ENCODE data around the gene BEST4.
"Not testable (repeated sequence)": the region's sequence is repeated elsewhere in the genome, so short reads cannot be mapped to it uniquely, and the experiment has no call there.

Gene BEST4

DNA sequence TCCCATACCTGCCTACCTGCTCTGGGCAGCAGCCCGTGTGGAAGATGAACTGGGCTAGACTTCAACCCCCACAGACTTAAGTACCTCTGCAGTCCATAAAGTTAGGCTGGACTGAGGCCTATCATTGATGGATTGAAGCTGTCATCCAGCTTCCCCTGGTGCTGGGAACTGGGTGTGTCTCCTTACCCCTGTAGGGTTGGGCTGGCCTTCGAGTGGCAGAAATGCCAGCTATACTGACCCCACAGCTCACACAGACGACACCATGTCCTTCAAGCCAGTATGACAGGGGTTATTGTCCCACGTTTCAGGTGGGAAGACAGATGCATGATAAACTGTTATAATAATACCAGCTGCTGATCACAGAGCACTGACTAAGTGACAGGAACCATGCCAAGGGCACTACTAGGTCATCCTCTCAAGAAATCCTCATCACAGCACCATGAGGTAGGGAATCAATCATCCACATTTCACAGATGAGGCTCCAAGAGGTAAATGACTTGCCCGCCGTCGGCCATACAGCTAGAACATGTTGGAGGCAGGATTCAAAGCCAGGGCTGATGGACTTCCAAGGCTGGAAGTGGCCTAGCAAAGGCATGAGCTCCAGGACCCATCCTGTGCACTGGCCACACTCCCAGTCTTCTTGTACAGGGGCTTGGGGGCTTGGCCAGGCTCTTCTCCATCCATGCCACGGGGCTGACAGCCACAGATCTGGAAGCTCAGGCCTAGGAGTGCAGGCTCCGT is at the start of gene BEST4:
Gene BEST4, minus strand, starts transcription at position 51 of the 741 bp plus-strand sequence. CDS start 465 bp downstream, outside the sequence.
- FAIRE-seq (no peak), DNase-seq (ENCODE audit: insufficient read length, low spot score) (no peak)

GRCh38 chr1:44835738-44836675 is 48.0 kb upstream of the BEST4 start:
- DNase-seq (ENCODE audit: insufficient read length, low spot score) (peak; percentile 89), FAIRE-seq (peak; percentile 97)

DNA sequence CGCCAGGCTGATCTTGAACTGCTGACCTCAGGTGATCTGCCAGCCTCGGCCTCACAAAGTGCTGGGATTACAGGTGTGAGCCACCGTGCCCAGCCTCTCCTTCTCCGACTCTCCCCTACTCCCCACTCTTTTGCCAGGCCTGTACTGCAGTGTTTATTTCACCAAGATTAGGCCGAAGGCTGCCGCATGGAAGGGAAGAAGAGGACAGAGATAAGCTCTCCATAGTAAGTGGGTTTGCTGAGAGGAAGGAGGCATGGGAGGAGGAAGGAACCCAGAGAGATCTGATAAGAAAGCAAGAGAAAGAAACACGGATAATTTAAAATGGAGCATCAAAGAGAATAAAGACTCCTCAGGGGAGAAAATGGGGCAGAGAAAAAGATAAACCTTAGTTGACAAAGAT is 46.4 kb upstream of the BEST4 start:
- no peak for FAIRE-seq
- no peak for DNase-seq (ENCODE audit: insufficient read length, low spot score)

DNA sequence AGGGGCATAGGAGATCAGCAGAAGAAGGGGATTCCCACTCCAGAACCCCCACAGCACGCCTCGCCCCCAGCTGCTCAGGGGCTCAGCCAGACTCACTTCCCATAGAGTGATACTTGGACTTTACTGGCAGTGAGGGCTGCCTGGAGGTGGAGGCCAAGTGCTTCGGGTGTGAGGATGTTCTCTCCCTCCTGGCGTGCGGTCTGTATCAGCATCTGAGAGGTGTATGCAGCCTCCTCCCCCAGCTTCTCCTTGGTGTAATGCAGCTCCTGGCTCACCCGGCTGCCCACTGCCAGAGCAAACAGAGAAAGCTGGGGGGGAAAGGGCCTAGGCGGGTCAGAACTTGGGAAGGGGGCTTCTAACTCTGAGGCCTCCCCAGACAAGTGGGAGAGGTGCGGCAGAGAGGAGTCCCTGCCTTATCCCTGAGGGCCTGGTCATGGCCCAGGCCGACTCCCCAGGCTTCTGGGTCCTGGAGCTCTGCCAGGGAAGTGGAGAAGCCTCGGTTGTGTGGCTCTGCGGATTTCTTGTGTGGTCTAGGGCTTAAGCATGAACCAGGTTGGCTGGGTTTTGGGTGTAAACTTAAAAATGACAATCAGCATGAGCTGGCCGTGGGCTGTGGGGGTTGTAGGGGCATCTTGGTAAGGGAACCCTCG is 44.2 kb upstream of the BEST4 start:
- no peak for DNase-seq (ENCODE audit: insufficient read length, low spot score)
- no peak for FAIRE-seq

GRCh38 chr1:44831516-44831915 is 43.5 kb upstream of the BEST4 start:
- DNase-seq (ENCODE audit: insufficient read length, low spot score) = no peak
- FAIRE-seq = no peak

DNA sequence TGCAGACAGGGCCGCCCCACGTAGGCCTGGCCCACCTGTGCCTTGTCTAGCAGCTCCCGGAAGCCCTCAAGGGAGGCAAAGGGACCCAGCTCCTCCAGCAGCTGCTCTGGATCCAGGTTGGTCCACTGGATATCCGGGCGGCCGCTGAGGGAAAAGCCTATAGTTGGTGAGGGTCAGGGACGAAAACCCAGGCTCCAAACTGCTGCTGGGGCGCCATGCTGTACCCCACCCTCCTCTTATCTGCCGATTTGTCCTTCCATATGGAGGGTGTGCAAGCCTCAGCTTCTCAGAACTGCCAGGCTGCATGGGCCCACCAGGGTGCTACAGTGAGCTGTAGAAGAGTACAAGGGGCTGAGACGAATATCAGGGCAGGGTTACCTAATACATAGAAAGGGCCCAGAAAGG is 42.9 kb upstream of the BEST4 start:
- FAIRE-seq (no peak), DNase-seq (ENCODE audit: insufficient read length, low spot score) (no peak)

GRCh38 chr1:44829506-44830384 is 41.8 kb upstream of the BEST4 start:
- DNase-seq (ENCODE audit: insufficient read length, low spot score) (no peak), FAIRE-seq (no peak)

DNA sequence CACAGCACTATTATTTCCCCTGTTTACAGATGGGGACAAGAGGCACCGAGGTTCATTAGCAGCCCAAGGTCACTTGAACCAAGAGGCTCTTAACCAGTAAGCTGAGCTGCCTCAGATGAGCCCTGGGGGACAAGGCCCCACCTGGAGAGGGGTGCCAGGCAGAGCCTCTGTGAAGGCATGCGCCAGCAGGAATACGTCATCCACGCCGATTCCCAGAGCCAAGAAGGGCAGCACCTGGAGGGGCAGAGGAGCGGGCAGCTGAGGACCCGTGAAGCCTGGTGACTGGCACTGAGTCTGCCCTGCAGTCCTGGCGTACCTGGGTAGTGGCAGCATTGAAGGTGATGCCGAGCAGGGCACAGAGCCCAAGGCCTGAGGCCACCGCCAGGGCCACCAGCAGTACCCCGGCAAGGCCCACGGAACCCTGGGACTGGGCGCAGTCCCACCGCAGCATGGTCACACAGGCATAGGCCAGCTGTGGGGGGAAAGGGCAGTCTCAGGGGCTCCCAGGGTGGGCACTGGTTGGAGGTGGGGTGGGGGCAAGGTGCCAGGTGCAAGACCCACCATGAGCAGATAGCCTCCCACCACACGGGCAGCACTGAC is 41.0 kb upstream of the BEST4 start:
- no peak for FAIRE-seq
- DNase-seq (ENCODE audit: insufficient read length, low spot score) = no peak

GRCh38 chr1:44828003-44828651 is 40.2 kb upstream of the BEST4 start:
- DNase-seq (ENCODE audit: insufficient read length, low spot score) = no peak
- no peak for FAIRE-seq

DNA sequence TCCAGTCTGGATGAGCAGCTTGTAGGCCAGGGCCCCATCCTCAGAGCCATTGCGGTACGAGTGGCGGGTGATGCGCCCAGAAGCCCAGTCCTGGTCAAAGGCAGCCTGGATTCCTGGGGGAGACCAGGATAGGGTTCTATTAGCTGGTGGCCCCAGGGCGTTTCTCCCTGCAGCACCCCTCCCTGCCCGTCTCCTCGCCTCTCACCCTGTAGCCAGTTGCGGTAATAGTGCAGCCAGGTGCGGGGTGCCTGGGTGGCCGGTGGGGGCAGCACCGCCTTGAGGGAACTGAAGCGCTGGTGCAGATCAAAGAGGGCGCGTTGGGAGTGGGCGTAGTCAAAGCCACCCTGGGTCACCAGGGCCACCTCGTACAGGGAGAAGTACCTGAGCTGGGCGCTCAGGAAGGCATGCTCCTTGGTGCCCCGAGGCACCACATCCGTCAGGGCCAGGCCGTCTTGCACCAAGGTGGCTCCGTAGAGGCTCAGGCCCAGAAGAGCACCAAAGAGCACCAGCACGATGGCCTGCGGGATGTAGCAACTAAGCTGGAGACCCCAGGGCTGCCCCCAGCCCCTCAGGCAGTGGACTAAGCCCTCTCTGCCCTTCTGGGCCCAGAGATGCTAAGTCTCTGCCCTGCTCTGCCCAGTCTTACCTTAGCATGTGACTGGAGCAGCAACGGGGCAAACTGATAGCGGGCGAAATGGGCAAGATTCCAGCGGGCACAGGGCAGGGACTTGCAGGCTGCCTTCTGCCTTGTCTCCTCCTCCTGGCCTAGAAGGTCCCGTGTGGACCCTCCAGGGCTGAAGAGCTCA is 39.4 kb upstream of the BEST4 start:
- no peak for FAIRE-seq
- DNase-seq (ENCODE audit: insufficient read length, low spot score) = no peak

GRCh38 chr1:44826375-44827196 is 38.6 kb upstream of the BEST4 start:
- DNase-seq (ENCODE audit: insufficient read length, low spot score) (no peak), FAIRE-seq (no peak)

- not testable (repeated sequence) for FAIRE-seq
Observed at GRCh38 chr1:44824392-44824791, 36.4 kb upstream of the BEST4 start.

GRCh38 chr1:44822981-44823451 is 35.0 kb upstream of the BEST4 start:
- FAIRE-seq = no peak

More at GRCh38 chr1:44824392-44824791, 36.4 kb upstream of the BEST4 start:
- DNase-seq (ENCODE audit: insufficient read length, low spot score) = not testable (repeated sequence)

GRCh38 chr1:44822131-44822701 is 34.2 kb upstream of the BEST4 start:
- FAIRE-seq = no peak
- no peak for DNase-seq (ENCODE audit: insufficient read length, low spot score)

More at GRCh38 chr1:44822981-44823451, 35.0 kb upstream of the BEST4 start:
- DNase-seq (ENCODE audit: insufficient read length, low spot score) = no peak

GRCh38 chr1:44821240-44821715 is 33.3 kb upstream of the BEST4 start:
- no peak for FAIRE-seq
- no peak for DNase-seq (ENCODE audit: insufficient read length, low spot score)

- no peak for DNase-seq (ENCODE audit: insufficient read length, low spot score)
- FAIRE-seq = no peak
Observed at GRCh38 chr1:44820328-44821239, 32.6 kb upstream of the BEST4 start.
